A673 (cell line): Measurements from ENCODE around the gene ASB8.

Source experiments
- CTCF ChIP-seq: fragments of 300-800, 200-600 bp; sonication (generic); conservative IDR thresholded peaks from 2 replicates; pipeline ENCODE4 v1.5.1; 2017; ENCODE audit warnings: low read depth, mild to moderate bottlenecking, antibody characterized with exemption, low read length, moderate library complexity, mixed read lengths
- EZH2 ChIP-seq: fragments of 200-600 bp; sonication (generic); IDR thresholded peaks from 2 replicates; pipeline ENCODE4 v1.6.1; 2017; ENCODE audit warnings: borderline replicate concordance, low read depth, mild to moderate bottlenecking, mixed read lengths, antibody characterized with exemption, low read length; ENCODE audit not compliant: poor library complexity, severe bottlenecking

DNA sequence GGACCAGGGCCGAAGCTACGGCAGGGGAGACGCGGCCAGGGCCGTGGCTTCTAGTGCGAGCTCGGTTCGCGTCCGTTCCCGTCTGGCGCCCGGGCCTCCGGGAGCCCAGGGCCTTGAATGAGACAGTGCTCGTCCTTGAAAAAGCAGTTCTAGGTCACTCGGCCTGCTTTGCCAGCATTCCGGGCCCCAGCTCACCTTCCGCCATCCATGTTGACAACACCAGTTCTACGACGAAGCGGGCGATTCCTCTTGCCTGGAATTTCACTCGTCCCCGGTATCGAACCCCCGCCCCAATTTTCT, 41.3 kb upstream of the ASB8 start:
- TF ChIP-seq EZH2 (no peak), CTCF (no peak)
